WTC11 (cell line): ENCODE measurements around the gene OR8U1. TPM values are rescaled to one million over a fixed set of nuclear protein-coding genes. Genes with fewer than 3 reads are reported as not detected.

Experiments used
- ATAC-seq: fragments of 200-7000 bp; cut with Tn5 transposase; 2 replicates; pipeline ENCODE4 v1.10.0; 2021; ENCODE audit warnings: mild to moderate bottlenecking, moderate library complexity
- CTCF ChIA-PET: fragments of 300-600 bp; sonication (Branson Sonifier 250); formaldehyde crosslinking; loops from one replicate; lab custom pipeline; 2021; ENCODE audit warnings: antibody characterized with exemption; lab: Charles Lee
- POLR2A ChIA-PET: fragments of 350-600 bp; sonication (Branson Sonifier 250); formaldehyde crosslinking; loops from one replicate; lab custom pipeline; 2021; ENCODE audit warnings: antibody characterized with exemption; lab: Charles Lee
- DNase-seq: peaks from one replicate; pipeline ENCODE4 v3.0.0; 2021; ENCODE audit warnings: low spot score
- H3K27ac Mint-ChIP-seq: 2 replicates; pipeline ENCODE4 v1.8.0; 2021; ENCODE audit warnings: mixed read lengths
- H3K27me3 Mint-ChIP-seq: 2 replicates; pipeline ENCODE4 v1.8.0; 2021; ENCODE audit warnings: low read depth, mild to moderate bottlenecking, moderate library complexity, mixed read lengths
- H3K36me3 Mint-ChIP-seq: 2 replicates; pipeline ENCODE4 v1.8.0; 2021; ENCODE audit warnings: mixed read lengths
- H3K4me1 Mint-ChIP-seq: 2 replicates; pipeline ENCODE4 v1.8.0; 2022; ENCODE audit warnings: mixed read lengths
- H3K4me3 Mint-ChIP-seq: 2 replicates; pipeline ENCODE4 v1.8.0; 2021; ENCODE audit warnings: mild to moderate bottlenecking, moderate library complexity, mixed read lengths
- H3K9me3 Mint-ChIP-seq: 2 replicates; pipeline ENCODE4 v1.8.0; 2021; ENCODE audit warnings: mixed read lengths
- AFF4 ChIP-seq: sonication (generic); formaldehyde crosslinking; IDR thresholded peaks from 2 replicates; pipeline ENCODE4 v1.8.1; 2023; ENCODE audit warnings: mild to moderate bottlenecking, missing genetic modification reagents, borderline replicate concordance
- CDX4 ChIP-seq: fragments of 250-450 bp; sonication (Bioruptor Pico); IDR thresholded peaks from 2 replicates; pipeline ENCODE4 v1.9.0; 2021; ENCODE audit warnings: moderate library complexity, mild to moderate bottlenecking, inconsistent platforms, borderline replicate concordance
- E2F4 ChIP-seq: sonication (generic); formaldehyde crosslinking; IDR thresholded peaks from 2 replicates; pipeline ENCODE4 v1.8.1; 2022; ENCODE audit warnings: low read depth, mild to moderate bottlenecking, moderate library complexity, missing genetic modification reagents, borderline replicate concordance
- ERG ChIP-seq: fragments of 250-450 bp; sonication (Bioruptor Pico); IDR thresholded peaks from 2 replicates; pipeline ENCODE4 v1.8.0; 2021; ENCODE audit warnings: mild to moderate bottlenecking
- FOXP4 ChIP-seq: sonication (generic); formaldehyde crosslinking; IDR thresholded peaks from 2 replicates; pipeline ENCODE4 v1.8.0; 2022; ENCODE audit warnings: mild to moderate bottlenecking, missing genetic modification reagents
- MLX ChIP-seq: sonication (generic); formaldehyde crosslinking; IDR thresholded peaks from 2 replicates; pipeline ENCODE4 v1.8.1; 2023; ENCODE audit warnings: mild to moderate bottlenecking, missing genetic modification reagents, moderate library complexity
- NFE2L1 ChIP-seq: sonication (generic); formaldehyde crosslinking; IDR thresholded peaks from 2 replicates; pipeline ENCODE4 v1.8.1; 2023; ENCODE audit warnings: missing genetic modification reagents
- NR1H2 ChIP-seq: sonication (generic); formaldehyde crosslinking; IDR thresholded peaks from 2 replicates; pipeline ENCODE4 v1.9.0; 2021; ENCODE audit warnings: mild to moderate bottlenecking, moderate library complexity, missing genetic modification reagents
- PREB ChIP-seq: sonication (generic); formaldehyde crosslinking; IDR thresholded peaks from 2 replicates; pipeline ENCODE4 v1.8.1; 2022; ENCODE audit warnings: mild to moderate bottlenecking, missing genetic modification reagents, moderate library complexity, borderline replicate concordance
- PRRX2 ChIP-seq: fragments of 250-450 bp; sonication (Bioruptor Pico); IDR thresholded peaks from 2 replicates; pipeline ENCODE4 v1.8.0; 2021; ENCODE audit warnings: mild to moderate bottlenecking
- USF2 ChIP-seq: sonication (generic); formaldehyde crosslinking; IDR thresholded peaks from 2 replicates; pipeline ENCODE4 v1.8.1; 2023; ENCODE audit warnings: mild to moderate bottlenecking, missing genetic modification reagents, moderate library complexity
- ZBTB21 ChIP-seq: sonication (generic); formaldehyde crosslinking; IDR thresholded peaks from 2 replicates; pipeline ENCODE4 v1.8.1; 2023; ENCODE audit warnings: mild to moderate bottlenecking, missing genetic modification reagents, borderline replicate concordance
- ZMAT4 ChIP-seq: fragments of 250-450 bp; sonication (Bioruptor Pico); IDR thresholded peaks from 2 replicates; pipeline ENCODE4 v1.9.0; 2021; ENCODE audit warnings: mild to moderate bottlenecking
- ZNF219 ChIP-seq: sonication (generic); formaldehyde crosslinking; IDR thresholded peaks from 2 replicates; pipeline ENCODE4 v1.8.0; 2023; ENCODE audit warnings: missing genetic modification reagents, mild to moderate bottlenecking, borderline replicate concordance
- ZNF263 ChIP-seq: sonication (generic); formaldehyde crosslinking; IDR thresholded peaks from 2 replicates; pipeline ENCODE4 v1.8.1; 2022; ENCODE audit warnings: low read depth, mild to moderate bottlenecking, moderate library complexity, missing genetic modification reagents
- ZNF425 ChIP-seq: fragments of 250-450 bp; sonication (Bioruptor Pico); conservative IDR thresholded peaks from 2 replicates; pipeline ENCODE4 v1.9.0; 2021; ENCODE audit warnings: mild to moderate bottlenecking
- ZSCAN18 ChIP-seq: fragments of 250-450 bp; sonication (Bioruptor Pico); IDR thresholded peaks from 2 replicates; pipeline ENCODE4 v2.1.2; 2022; ENCODE audit warnings: mild to moderate bottlenecking, moderate library complexity
- total RNA-seq: library from RNA; stranded (reverse); gene quantifications from 3 replicates; pipeline ENCODE4 v1.2.3, GENCODE V29; 2021

OR8U1 gene
- total RNA-seq, 1 experiment from 2014 or later, result not detected

- ChIA-PET CTCF (no interaction called here), POLR2A (no interaction called here)
- H3K36me3 Mint-ChIP-seq, result peaks cover 5% of the 10 kb centered on the region
- peaks cover 23% of the 10 kb centered on the region for H3K4me1 Mint-ChIP-seq
- H3K4me3 Mint-ChIP-seq, result no peak overlapping the region
- no peaks in the 10 kb centered on the region; the same call in 1 of the 2 replicates for H3K27me3 Mint-ChIP-seq
- no peak overlapping the region for H3K27ac Mint-ChIP-seq
- ATAC-seq (no peak), DNase-seq (no peak)
- H3K9me3 Mint-ChIP-seq, result peaks cover 24% of the 10 kb centered on the region
- TF ChIP-seq CDX4 (CRISPR knock-in tag), result no peak
- no peak for TF ChIP-seq PREB (CRISPR knock-in tag)
- no peak for TF ChIP-seq AFF4 (CRISPR knock-in tag)
- no peak for TF ChIP-seq USF2 (CRISPR knock-in tag)
- no peak for TF ChIP-seq ZBTB21 (CRISPR knock-in tag)
- TF ChIP-seq PRRX2 (CRISPR knock-in tag), result no peak
- TF ChIP-seq ZNF219 (CRISPR knock-in tag), result no peak
- TF ChIP-seq E2F4 (CRISPR knock-in tag), result no peak
- TF ChIP-seq ZNF263, result no peak
- TF ChIP-seq ZSCAN18, result no peak
- no peak for TF ChIP-seq ZNF425 (CRISPR knock-in tag)
Observed at GRCh38 chr11:56333156-56333555, 42.3 kb upstream of the OR8U1 start.

- H3K4me3 Mint-ChIP-seq, result no peak overlapping the region
- H3K27ac Mint-ChIP-seq, result no peak overlapping the region
- no peak for DNase-seq
- ChIA-PET CTCF (no interaction called here), POLR2A (no interaction called here)
- H3K27me3 Mint-ChIP-seq, result no peaks in the 10 kb centered on the region; the same call in 1 of the 2 replicates
- peaks cover 48% of the 10 kb centered on the region for H3K9me3 Mint-ChIP-seq
- no peak for ATAC-seq
- H3K36me3 Mint-ChIP-seq, result peaks cover 18% of the 10 kb centered on the region
- peaks cover 22% of the 10 kb centered on the region for H3K4me1 Mint-ChIP-seq
- no peak for TF ChIP-seq FOXP4 (CRISPR knock-in tag)
- TF ChIP-seq ERG (CRISPR knock-in tag), result no peak
- TF ChIP-seq ZBTB21 (CRISPR knock-in tag), result no peak
- TF ChIP-seq MLX (CRISPR knock-in tag), result no peak
- no peak for TF ChIP-seq NFE2L1 (CRISPR knock-in tag)
- no peak for TF ChIP-seq NR1H2
- TF ChIP-seq ZMAT4 (CRISPR knock-in tag), result no peak
Observed at GRCh38 chr11:56340289-56340688, 35.1 kb upstream of the OR8U1 start.
